Kidney (tissue), 14 donors: ENCODE data around the gene TMEM222. TPM values are rescaled to one million over a fixed set of nuclear protein-coding genes. Genes with fewer than 3 reads are reported as not detected.
"Not testable (repeated sequence)": the region's sequence is repeated elsewhere in the genome, so short reads cannot be mapped to it uniquely, and the experiment has no call there.

Source experiments
- DNase-seq, 5 donors: peaks; one replicate each; pipeline ENCODE4 v3.0.0-alpha.2; 2013 to 2020
- FAIRE-seq: peaks from 2 replicates; lab custom pipeline; 2012; peaks lifted over from hg19 to GRCh38; lab: Jason Lieb, UNC
- H3K27ac ChIP-seq, 2 donors: one replicate each; pipeline ENCODE4 v1.7.0; 2013; ENCODE audit warnings: low read depth in 2 of 2, low read length in 2 of 2, inconsistent platforms in 1 of 2
- H3K27me3 ChIP-seq: one replicate; pipeline ENCODE4 v1.7.1; 2013; ENCODE audit warnings: low read length, inconsistent platforms; ENCODE audit not compliant: control insufficient read depth, insufficient read depth
- H3K36me3 ChIP-seq, 3 donors: one replicate each; pipeline versions ENCODE4 v1.7.0 to v1.7.1; 2013; ENCODE audit warnings: low read length in 3 of 3, control low read depth in 1 of 3, inconsistent platforms in 1 of 3; ENCODE audit not compliant: insufficient read depth in 3 of 3, control insufficient read depth in 2 of 3
- H3K4me1 ChIP-seq, 3 donors: one replicate each; pipeline versions ENCODE4 v1.7.0 to v1.7.1; 2013; ENCODE audit warnings: low read length in 3 of 3, inconsistent platforms in 1 of 3, low read depth in 1 of 3; ENCODE audit not compliant: control insufficient read depth in 2 of 3, insufficient read depth in 2 of 3
- H3K4me3 ChIP-seq, 3 donors: one replicate each; pipeline versions ENCODE4 v1.7.0 to v1.8.1; 2013; ENCODE audit warnings: low read length in 3 of 3, control low read depth in 1 of 3, inconsistent platforms in 1 of 3
- H3K9ac ChIP-seq, 3 donors: one replicate each; pipeline versions ENCODE4 v1.7.0 to v1.7.1; 2013; ENCODE audit warnings: low read length in 3 of 3, control low read depth in 1 of 3, inconsistent platforms in 1 of 3
- H3K9me3 ChIP-seq, 3 donors: one replicate each; pipeline versions ENCODE4 v1.7.0 to v1.7.1; 2013; ENCODE audit warnings: low read length in 3 of 3, control low read depth in 1 of 3, inconsistent platforms in 1 of 3; ENCODE audit not compliant: control insufficient read depth in 2 of 3, insufficient read depth in 1 of 3
- intact Hi-C: fragments of 100-400 bp; cut with DNase I; formaldehyde crosslinking; loops from one replicate; pipeline ENCODE4 v1.11.1; 2022
- polyA plus RNA-seq: library from polyadenylated mRNA; stranded (reverse); fragments of 350-450 nt; fragmentation: Illumina TruSeq; extraction: RNeasy Lipid Tissue Mini Kit (QIAGEN cat#74804); gene quantifications from one replicate; pipeline ENCODE4 v1.2.3, GENCODE V29; 2014; ENCODE audit warnings: low read depth, low replicate concordance; ENCODE audit not compliant: insufficient read depth
- total RNA-seq: library from RNA; stranded (reverse); fragmentation: NEBNext Ultra II Directional; extraction: Animal tissue kit (Norgen Biotek cat#: 25700); gene quantifications from one replicate; pipeline ENCODE4 v1.2.1, GENCODE V29; 2021
- TF ChIP-seq, protein P1 (sequence below): IDR thresholded peaks from 3 replicates; pipeline ENCODE4 v1.5.1; 2012; ENCODE audit warnings: mild to moderate bottlenecking, moderate library complexity, borderline replicate concordance; ENCODE audit not compliant: insufficient read depth; ENCODE audit errors: extremely low read depth
- donor health status: control.
- donor health status: control.
- donor health status: control.
- donor health status: control.
- donor health status: control.
- donor health status: DM: yes; HTN: yes; CAD: no.
- donor health status: Normal renal cell carcinoma (clear cell type).

TMEM222 gene
- total and polyA plus RNA-seq, 2 donors from 2014 or later: 42.9 to 58.2 TPM

DNA sequence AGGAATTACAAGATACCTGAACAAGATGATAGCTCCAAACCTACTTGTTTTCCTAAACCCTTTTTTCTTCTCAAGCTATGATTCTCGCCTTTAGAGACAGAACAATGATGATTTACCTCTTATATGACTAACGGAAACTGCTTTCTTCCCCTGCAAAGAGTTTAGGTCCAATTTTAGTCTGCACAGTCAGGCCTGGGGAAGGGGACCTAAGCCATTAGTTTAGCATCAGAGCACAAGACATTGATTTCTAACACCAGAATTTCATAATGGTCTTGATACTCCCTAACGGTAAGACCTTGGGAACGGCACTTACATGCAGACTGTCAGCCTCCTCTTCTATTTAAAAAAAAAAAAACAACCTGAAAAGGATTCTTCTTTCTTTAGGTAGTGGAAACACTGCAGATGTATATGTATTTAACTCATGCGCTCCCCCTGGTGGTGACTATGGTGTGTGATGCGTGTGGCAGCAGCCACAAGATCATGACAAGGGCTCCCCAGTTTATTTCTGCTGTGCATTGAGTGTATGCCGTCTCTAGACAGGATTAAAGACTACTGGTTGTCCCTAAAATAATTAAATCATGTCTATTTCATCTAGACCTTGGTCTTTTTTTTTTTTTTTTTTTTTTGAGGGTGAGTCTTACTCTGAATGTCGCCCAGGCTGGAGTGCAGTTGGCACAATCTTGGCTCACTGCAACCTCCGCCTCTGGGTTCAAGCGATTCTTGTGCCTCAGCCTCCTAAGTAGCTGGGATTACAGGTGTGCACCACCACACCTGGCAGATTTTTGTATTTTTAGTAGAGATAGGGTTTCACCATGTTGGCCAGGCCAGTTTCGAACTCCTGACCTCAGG, 37.3 kb upstream of the TMEM222 start:
- no peaks in the 10 kb centered on the region for H3K27me3 ChIP-seq
- H3K4me1 ChIP-seq: no peaks in the 10 kb centered on the region
- no peak overlapping the region for H3K27ac ChIP-seq
- H3K4me3 ChIP-seq: no peak overlapping the region
- H3K36me3 ChIP-seq: peaks cover 0 to 11% (median 0%) of the 10 kb centered on the region in 3 donors
- intact Hi-C loops: loop anchor here (5.0 kb wide), 1 partner anchor 182 kb away; no protein-coding TSS in a partner anchor
- DNase-seq (peak; percentile 85 to 91 (median 87)), FAIRE-seq (no peak)
- no peaks in the 10 kb centered on the region for H3K9me3 ChIP-seq
- TF ChIP-seq, protein P1, sequence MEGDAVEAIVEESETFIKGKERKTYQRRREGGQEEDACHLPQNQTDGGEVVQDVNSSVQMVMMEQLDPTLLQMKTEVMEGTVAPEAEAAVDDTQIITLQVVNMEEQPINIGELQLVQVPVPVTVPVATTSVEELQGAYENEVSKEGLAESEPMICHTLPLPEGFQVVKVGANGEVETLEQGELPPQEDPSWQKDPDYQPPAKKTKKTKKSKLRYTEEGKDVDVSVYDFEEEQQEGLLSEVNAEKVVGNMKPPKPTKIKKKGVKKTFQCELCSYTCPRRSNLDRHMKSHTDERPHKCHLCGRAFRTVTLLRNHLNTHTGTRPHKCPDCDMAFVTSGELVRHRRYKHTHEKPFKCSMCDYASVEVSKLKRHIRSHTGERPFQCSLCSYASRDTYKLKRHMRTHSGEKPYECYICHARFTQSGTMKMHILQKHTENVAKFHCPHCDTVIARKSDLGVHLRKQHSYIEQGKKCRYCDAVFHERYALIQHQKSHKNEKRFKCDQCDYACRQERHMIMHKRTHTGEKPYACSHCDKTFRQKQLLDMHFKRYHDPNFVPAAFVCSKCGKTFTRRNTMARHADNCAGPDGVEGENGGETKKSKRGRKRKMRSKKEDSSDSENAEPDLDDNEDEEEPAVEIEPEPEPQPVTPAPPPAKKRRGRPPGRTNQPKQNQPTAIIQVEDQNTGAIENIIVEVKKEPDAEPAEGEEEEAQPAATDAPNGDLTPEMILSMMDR: peak; percentile 88
- H3K9ac ChIP-seq: no peak overlapping the region

DNA sequence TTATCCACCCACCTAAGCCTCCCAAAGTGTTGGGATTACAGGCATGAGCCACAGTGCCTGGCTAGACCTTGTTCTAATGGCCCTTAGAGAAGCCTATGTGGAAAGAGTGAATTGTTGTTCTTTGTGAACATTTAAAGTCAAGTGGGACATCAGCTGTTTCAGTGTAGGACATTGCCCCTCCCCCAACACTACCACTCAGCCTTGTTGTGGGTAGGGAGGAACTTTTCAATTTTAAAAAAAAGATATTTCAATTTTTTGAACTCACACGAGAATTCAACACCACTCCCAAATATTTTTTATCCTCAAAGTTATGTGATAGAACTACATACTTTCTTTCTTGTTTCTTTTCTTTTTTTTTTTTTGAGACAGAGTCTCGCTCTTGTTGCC, 36.7 kb upstream of the TMEM222 start:
- Histone ChIP-seq H3K9ac (no peak overlapping the region), H3K27me3 (no peaks in the 10 kb centered on the region), H3K4me3 (no peak overlapping the region), H3K36me3 (peaks cover 0 to 11% (median 0%) of the 10 kb centered on the region in 3 donors), H3K4me1 (no peaks in the 10 kb centered on the region), H3K27ac (no peak overlapping the region), H3K9me3 (no peaks in the 10 kb centered on the region)
- no peak for DNase-seq
- no peak for FAIRE-seq
- TF ChIP-seq, protein P1: no peak
- intact Hi-C loops: no loop called here

DNA sequence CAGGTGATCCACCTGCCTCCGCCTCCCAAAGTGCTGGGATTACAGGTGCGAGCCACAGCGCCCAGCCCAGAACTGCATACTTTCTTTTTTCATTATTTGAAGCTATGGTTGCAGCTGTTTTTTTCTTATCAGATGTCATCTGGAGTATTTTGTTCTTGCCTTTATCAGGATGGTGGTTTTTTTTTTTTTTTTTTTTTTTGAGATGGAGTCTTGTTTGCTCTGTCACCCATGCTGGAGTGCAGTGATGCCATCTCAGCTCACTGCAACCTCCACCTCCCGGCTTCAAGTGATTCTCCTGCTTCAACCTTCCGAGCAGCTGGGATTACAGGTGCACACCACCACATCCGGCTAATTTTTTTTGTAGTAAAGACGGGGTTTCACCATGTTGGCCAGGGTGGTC, 36.1 kb upstream of the TMEM222 start:
- not testable (repeated sequence) for H3K9me3 ChIP-seq
- peaks cover 0 to 11% (median 0%) of the 10 kb centered on the region in 3 donors for H3K36me3 ChIP-seq

DNA sequence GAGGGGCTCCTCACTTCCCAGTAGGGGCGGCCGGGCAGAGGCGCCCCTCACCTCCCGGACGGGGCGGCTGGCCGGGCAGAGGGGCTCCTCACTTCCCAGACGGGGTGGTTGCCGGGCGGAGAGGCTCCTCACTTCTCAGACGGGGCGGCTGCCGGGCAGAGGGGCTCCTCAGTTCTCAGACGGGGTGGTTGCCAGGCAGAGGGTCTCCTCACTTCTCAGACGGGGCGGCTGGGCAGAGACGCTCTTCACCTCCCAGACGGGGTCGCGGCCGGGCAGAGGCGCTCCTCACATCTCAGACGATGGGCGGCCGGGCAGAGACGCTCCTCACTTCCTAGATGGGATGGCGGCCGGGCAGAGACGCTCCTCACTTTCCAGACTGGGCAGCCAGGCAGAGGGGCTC, 32.8 kb upstream of the TMEM222 start:
- FAIRE-seq, intact Hi-C loops: not testable (repeated sequence)

More for the DNA sequence above, 36.1 kb upstream of the TMEM222 start:
- FAIRE-seq, H3K4me3 ChIP-seq, H3K9ac ChIP-seq, DNase-seq, H3K4me1 ChIP-seq, H3K27ac ChIP-seq, intact Hi-C loops, H3K27me3 ChIP-seq: not testable (repeated sequence)

More for the DNA sequence above, 32.8 kb upstream of the TMEM222 start:
- H3K4me3 ChIP-seq, DNase-seq, H3K27ac ChIP-seq, H3K9me3 ChIP-seq, H3K27me3 ChIP-seq, H3K4me1 ChIP-seq, H3K9ac ChIP-seq: not testable (repeated sequence)
- H3K36me3 ChIP-seq: peaks cover 0 to 19% (median 18%) of the 10 kb centered on the region in 3 donors
